Superior temporal gyrus (tissue), 1 donor: ENCODE data around the gene OTOG.

Experiments used
- DNase-seq: peaks from one replicate; pipeline ENCODE4 v3.0.0-alpha.2; 2016; ENCODE audit errors: extremely low spot score

The OTOG gene

GRCh38 chr11:17633279-17633986 is 86.4 kb downstream of the OTOG start:
- DNase-seq = no peak

- no peak for DNase-seq
These were observed 87.1 kb downstream of the OTOG start for GRCh38 chr11:17633987-17634775.

- no peak for DNase-seq
These were observed 87.9 kb downstream of the OTOG start for GRCh38 chr11:17634776-17635550.

- no peak for DNase-seq
These were observed 88.5 kb downstream of the OTOG start for GRCh38 chr11:17635551-17635938.

GRCh38 chr11:17636721-17637120 is 89.7 kb downstream of the OTOG start:
- no peak for DNase-seq

- DNase-seq = no peak
These were observed 90.8 kb downstream of the OTOG start for GRCh38 chr11:17637901-17638300.

- DNase-seq = no peak
These were observed 91.3 kb downstream of the OTOG start for GRCh38 chr11:17638311-17638710.

- no peak for DNase-seq
These were observed 92.0 kb downstream of the OTOG start for GRCh38 chr11:17639091-17639490.

GRCh38 chr11:17639781-17640180 is 92.7 kb downstream of the OTOG start:
- no peak for DNase-seq

- DNase-seq = no peak
These were observed 93.6 kb downstream of the OTOG start for GRCh38 chr11:17640493-17641164.

- no peak for DNase-seq
These were observed 94.8 kb downstream of the OTOG start for GRCh38 chr11:17641792-17642350.

- no peak for DNase-seq
These were observed 95.3 kb downstream of the OTOG start for GRCh38 chr11:17642370-17642769.

- DNase-seq = no peak
These were observed 95.9 kb downstream of the OTOG start for GRCh38 chr11:17642980-17643379.

GRCh38 chr11:17643506-17644405 is 96.7 kb downstream of the OTOG start:
- DNase-seq = no peak

- no peak for DNase-seq
These were observed 98.3 kb downstream of the OTOG start for GRCh38 chr11:17645190-17645970.

- no peak for DNase-seq
These were observed 99.5 kb downstream of the OTOG start for GRCh38 chr11:17646451-17647145.

- no peak for DNase-seq
These were observed 101.5 kb downstream of the OTOG start for GRCh38 chr11:17648528-17648927.

- DNase-seq = no peak
These were observed 102.2 kb downstream of the OTOG start for GRCh38 chr11:17649261-17649660.

GRCh38 chr11:17649696-17650095 is 102.6 kb downstream of the OTOG start:
- DNase-seq = no peak
